ENCODE results near the gene LXN.

LXN gene

DNA sequence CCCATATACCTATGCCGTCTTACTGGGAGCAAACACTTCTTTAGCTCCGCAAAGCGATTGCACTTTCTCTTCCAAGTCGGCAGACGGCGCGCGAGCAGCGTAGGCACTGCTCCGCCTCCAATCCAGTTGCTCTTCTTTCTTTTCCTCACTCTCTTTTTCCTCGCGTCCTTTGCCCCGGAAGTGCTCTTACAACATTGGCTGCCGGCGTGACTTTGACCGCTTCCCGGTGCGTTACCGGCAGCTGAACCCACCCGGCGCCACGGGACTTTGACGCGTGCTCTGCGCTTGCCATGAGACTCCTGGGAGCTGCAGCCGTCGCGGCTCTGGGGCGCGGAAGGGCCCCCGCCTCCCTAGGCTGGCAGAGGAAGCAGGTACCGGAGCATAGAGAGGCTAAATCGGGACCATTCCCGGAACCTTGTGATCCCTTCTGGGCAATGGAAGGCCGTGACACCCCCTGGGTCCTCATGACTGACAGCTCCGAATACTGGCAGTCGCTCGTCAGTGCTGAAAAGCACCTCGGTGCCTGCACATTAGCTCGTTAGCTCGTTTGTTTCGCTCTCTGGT, 28.0 kb downstream of the LXN start, which contains the start of gene GFM1:
Gene GFM1, plus strand, starts transcription at position 183 of the 564 bp plus-strand sequence. Its CDS starts 108 bp downstream, at position 291.
- Histone ChIP-seq H3K4me1 (ENCODE audit: control insufficient read depth, insufficient read depth, low read length, unreplicated experiment) (peaks cover 8% of the 10 kb centered on the region), H3K4me3 (ENCODE audit: low read depth, low read length) (peak within 1 kb of the TSS; percentile 99), H2AFZ (ENCODE audit: low read length, unreplicated experiment) (peak within 1 kb of the TSS; percentile 57), H3K27me3 (ENCODE audit: insufficient read depth, low read length) (no peaks in the 10 kb centered on the region), H3K27ac (ENCODE audit: low read depth, low read length) (peak within 1 kb of the TSS; percentile 58; the same call in 1 of the 2 replicates), H3K36me3 (ENCODE audit: insufficient read depth, low read length) (peaks cover 19% of the 10 kb centered on the region), H3K79me2 (ENCODE audit: control insufficient read depth, insufficient read depth, low read length, unreplicated experiment) (peaks cover 32% of the 10 kb centered on the region)

DNA sequence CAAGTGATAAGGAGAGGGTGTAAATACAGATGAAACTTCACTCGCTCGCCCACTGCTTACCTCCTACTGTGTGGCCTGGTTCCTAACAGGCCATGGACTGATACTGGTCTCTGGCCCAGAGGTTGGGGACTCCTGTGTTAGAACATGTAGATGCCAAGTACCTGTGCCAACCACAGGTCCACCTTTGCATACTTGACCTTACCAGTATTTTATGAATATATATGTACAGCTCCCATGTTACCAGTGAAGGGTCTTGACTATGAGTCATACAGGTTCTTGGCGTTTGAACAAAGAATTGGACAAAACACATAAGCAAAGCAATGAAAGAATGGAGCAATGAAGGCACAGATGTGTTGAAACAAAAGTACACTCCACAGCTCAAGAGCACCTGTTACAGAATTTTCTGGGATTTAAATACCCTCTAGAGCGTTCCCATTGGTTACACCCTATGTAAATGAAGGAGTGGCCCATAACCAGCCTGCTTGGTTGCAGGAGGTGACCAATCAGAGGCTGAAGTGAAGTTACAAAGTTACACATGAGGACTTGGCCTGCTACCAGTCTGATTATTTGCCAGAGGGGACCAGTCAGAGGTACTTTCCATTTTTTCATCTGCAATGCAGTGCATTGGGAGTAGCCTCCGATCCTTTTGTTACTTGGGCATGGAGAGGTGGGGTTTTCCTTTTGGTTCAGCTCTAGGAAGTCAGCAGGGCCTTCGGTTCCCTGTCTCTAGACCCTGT, 29.8 kb downstream of the LXN start:
- peaks cover 10% of the 10 kb centered on the region; the same call in 1 of the 2 replicates for H3K36me3 ChIP-seq (ENCODE audit: insufficient read depth, low read length)
- H3K4me3 ChIP-seq (ENCODE audit: low read depth, low read length) = no peak overlapping the region
- H3K79me2 ChIP-seq (ENCODE audit: control insufficient read depth, insufficient read depth, low read length, unreplicated experiment) = peaks cover 27% of the 10 kb centered on the region
- no peak overlapping the region for H3K27ac ChIP-seq (ENCODE audit: low read depth, low read length)
- H3K27me3 ChIP-seq (ENCODE audit: insufficient read depth, low read length) = no peaks in the 10 kb centered on the region
- H2AFZ ChIP-seq (ENCODE audit: low read length, unreplicated experiment) = peak overlapping the region; percentile 78
- H3K4me1 ChIP-seq (ENCODE audit: control insufficient read depth, insufficient read depth, low read length, unreplicated experiment) = peaks cover 8% of the 10 kb centered on the region

DNA sequence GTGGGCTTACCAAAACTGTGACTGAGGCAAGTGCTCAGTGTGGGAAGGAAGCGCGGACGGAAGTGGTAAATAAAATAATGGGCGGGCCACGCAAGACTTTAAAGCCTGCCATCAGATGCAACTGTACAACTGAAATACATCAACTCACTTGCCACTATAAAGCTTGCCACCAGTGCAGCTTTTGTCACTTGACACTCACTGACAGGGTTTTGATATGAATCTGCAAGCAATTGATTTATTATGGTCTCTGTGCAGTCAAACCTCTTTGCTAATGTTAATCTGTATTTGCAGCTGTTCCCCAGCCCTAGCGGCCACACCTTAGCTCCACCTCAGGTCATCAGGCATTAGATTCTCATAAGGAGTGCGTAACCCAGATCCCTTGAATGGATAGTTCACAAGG, 30.4 kb downstream of the LXN start:
- no peak overlapping the region for H3K27ac ChIP-seq (ENCODE audit: low read depth, low read length)
- peaks cover 8% of the 10 kb centered on the region for H3K4me1 ChIP-seq (ENCODE audit: control insufficient read depth, insufficient read depth, low read length, unreplicated experiment)
- no peak overlapping the region for H2AFZ ChIP-seq (ENCODE audit: low read length, unreplicated experiment)
- H3K27me3 ChIP-seq (ENCODE audit: insufficient read depth, low read length) = no peaks in the 10 kb centered on the region
- H3K4me3 ChIP-seq (ENCODE audit: low read depth, low read length) = no peak overlapping the region
- H3K36me3 ChIP-seq (ENCODE audit: insufficient read depth, low read length) = 0 out of 2 replicates have a peak, but pooled peaks cover 9% of the 10 kb centered on the region
- peaks cover 24% of the 10 kb centered on the region for H3K79me2 ChIP-seq (ENCODE audit: control insufficient read depth, insufficient read depth, low read length, unreplicated experiment)

DNA sequence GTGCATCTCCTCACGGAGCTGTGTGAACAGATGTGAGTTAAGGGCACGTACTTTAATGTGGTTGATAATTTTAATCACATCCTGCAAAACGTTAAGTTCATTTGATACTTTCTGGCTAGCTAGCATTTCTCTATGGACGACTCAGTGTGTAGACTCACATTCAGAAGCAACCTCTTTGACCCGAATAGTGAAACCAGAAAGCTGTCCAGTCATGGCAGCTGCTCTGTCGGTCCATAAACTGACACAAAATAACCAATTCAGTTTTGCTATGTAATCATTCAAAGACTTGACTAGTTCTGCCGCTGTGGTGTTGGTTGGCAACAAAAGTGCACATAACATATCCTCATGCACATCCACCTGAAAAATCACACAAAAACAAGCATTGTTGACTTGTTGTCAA, 31.8 kb downstream of the LXN start:
- H3K4me3 ChIP-seq (ENCODE audit: low read depth, low read length) = no peak overlapping the region
- H3K79me2 ChIP-seq (ENCODE audit: control insufficient read depth, insufficient read depth, low read length, unreplicated experiment) = peaks cover 12% of the 10 kb centered on the region
- no peak overlapping the region for H3K27ac ChIP-seq (ENCODE audit: low read depth, low read length)
- peaks cover 3% of the 10 kb centered on the region for H3K4me1 ChIP-seq (ENCODE audit: control insufficient read depth, insufficient read depth, low read length, unreplicated experiment)
- H3K36me3 ChIP-seq (ENCODE audit: insufficient read depth, low read length) = no peaks in the 10 kb centered on the region
- no peaks in the 10 kb centered on the region for H3K27me3 ChIP-seq (ENCODE audit: insufficient read depth, low read length)
- no peak overlapping the region for H2AFZ ChIP-seq (ENCODE audit: low read length, unreplicated experiment)

DNA sequence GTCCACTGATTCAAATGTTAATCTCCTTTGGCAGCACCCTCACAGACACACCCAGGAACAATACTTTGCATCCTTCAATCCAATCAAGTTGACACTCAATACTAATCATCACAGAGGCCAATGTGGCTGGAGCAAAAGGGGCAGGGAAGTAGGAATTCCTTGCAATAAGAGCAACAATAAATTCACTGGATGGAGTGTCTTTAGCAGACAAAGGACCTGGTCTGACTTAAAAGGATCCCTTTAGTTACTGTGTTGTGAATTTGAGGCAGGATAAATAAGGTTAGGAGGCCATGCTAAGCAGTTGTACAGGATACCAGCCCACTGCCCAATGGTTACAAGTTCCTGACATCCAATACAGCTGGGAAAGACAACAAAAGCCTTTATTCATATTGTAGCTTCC, 40.5 kb downstream of the LXN start:
- H3K79me2 ChIP-seq (ENCODE audit: control insufficient read depth, insufficient read depth, low read length, unreplicated experiment) = no peaks in the 10 kb centered on the region
- no peak overlapping the region for H3K4me3 ChIP-seq (ENCODE audit: low read depth, low read length)
- H3K27ac ChIP-seq (ENCODE audit: low read depth, low read length) = no peak overlapping the region
- H3K27me3 ChIP-seq (ENCODE audit: insufficient read depth, low read length) = peaks cover 20% of the 10 kb centered on the region; the same call in 1 of the 2 replicates
- no peaks in the 10 kb centered on the region for H3K36me3 ChIP-seq (ENCODE audit: insufficient read depth, low read length)
- H2AFZ ChIP-seq (ENCODE audit: low read length, unreplicated experiment) = no peak overlapping the region
- no peaks in the 10 kb centered on the region for H3K4me1 ChIP-seq (ENCODE audit: control insufficient read depth, insufficient read depth, low read length, unreplicated experiment)

DNA sequence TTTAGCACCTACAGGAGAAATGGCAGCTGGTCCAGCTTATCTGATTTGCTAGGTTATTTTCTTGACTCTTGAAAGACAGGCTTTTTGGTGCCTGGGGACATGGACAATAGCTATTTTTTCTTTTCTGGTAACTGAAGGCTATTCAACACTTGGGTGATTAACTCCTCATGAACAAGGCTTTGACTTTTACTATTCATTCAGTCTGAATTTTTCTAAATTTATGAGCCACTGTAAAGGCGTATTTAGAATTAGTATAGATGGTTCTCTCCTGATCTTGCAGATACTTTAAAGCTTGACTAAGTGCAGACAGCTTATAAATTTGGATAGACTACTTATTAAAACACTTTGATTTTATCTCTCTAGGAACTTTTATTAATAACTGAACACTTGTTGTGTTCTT, 46.6 kb downstream of the LXN start:
- H3K79me2 ChIP-seq (ENCODE audit: control insufficient read depth, insufficient read depth, low read length, unreplicated experiment) = no peaks in the 10 kb centered on the region

DNA sequence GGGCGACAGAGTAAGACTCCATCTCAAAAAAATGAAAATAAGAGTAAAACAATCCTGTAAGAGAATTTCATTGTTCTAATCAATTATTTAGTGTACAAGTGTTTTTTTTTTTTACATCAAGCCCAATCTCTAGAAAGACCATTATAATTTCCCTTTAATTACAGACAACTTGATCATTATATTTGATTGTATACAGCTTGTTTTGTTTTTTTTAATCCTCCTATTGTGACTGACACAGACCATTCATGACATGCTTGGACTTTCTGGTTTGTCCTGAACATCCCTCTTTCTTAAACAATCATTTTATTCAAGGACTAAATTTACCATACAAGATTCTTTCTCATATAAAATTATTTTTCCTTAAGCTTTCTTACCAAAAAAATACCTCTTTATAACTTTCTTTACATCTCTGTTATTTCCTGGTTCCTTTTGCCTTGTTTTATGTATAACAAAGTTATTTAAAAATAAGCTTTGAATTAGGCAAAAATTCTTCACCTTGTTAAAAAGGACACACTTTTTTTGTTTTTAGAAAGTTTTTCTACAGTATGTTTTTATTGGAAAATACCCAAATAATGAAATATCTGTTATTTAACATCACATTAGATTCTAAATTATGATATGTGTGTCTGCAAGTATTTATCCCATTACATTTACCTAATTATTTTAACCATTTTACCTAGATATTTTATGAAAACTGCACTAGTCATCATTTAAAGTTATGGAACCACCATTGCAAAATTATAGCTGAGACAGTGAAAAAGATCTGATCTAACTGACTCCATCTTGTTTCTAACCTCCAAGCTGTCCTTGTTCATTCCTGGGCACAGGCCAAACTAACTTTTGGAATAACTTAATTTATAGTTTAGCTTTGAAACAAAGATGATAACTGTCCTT, 54.2 kb downstream of the LXN start:
- H3K4me3 ChIP-seq (ENCODE audit: low read depth, low read length) = no peak overlapping the region
- H3K79me2 ChIP-seq (ENCODE audit: control insufficient read depth, insufficient read depth, low read length, unreplicated experiment) = no peaks in the 10 kb centered on the region
- no peaks in the 10 kb centered on the region; the same call in 1 of the 2 replicates for H3K36me3 ChIP-seq (ENCODE audit: insufficient read depth, low read length)
- H3K27me3 ChIP-seq (ENCODE audit: insufficient read depth, low read length) = no peaks in the 10 kb centered on the region
- H3K4me1 ChIP-seq (ENCODE audit: control insufficient read depth, insufficient read depth, low read length, unreplicated experiment) = no peaks in the 10 kb centered on the region
- no peak overlapping the region for H3K27ac ChIP-seq (ENCODE audit: low read depth, low read length)
- no peak overlapping the region for H2AFZ ChIP-seq (ENCODE audit: low read length, unreplicated experiment)

More for the DNA sequence above, 46.6 kb downstream of the LXN start:
- Histone ChIP-seq H3K4me3 (ENCODE audit: low read depth, low read length) (no peak overlapping the region), H3K27me3 (ENCODE audit: insufficient read depth, low read length) (peaks cover 13% of the 10 kb centered on the region; the same call in 1 of the 2 replicates), H2AFZ (ENCODE audit: low read length, unreplicated experiment) (no peak overlapping the region), H3K27ac (ENCODE audit: low read depth, low read length) (no peak overlapping the region), H3K4me1 (ENCODE audit: control insufficient read depth, insufficient read depth, low read length, unreplicated experiment) (no peaks in the 10 kb centered on the region), H3K36me3 (ENCODE audit: insufficient read depth, low read length) (no peaks in the 10 kb centered on the region)

Measured in ACC112 (cell line).